ELF-1 (cell line): ENCODE data around the gene MEN1.

ENCODE experiments used
- DNase-seq: peaks from one replicate; pipeline ENCODE4 v3.0.0-alpha.2; 2016; ENCODE audit warnings: low read depth, low spot score

MEN1 gene

DNA sequence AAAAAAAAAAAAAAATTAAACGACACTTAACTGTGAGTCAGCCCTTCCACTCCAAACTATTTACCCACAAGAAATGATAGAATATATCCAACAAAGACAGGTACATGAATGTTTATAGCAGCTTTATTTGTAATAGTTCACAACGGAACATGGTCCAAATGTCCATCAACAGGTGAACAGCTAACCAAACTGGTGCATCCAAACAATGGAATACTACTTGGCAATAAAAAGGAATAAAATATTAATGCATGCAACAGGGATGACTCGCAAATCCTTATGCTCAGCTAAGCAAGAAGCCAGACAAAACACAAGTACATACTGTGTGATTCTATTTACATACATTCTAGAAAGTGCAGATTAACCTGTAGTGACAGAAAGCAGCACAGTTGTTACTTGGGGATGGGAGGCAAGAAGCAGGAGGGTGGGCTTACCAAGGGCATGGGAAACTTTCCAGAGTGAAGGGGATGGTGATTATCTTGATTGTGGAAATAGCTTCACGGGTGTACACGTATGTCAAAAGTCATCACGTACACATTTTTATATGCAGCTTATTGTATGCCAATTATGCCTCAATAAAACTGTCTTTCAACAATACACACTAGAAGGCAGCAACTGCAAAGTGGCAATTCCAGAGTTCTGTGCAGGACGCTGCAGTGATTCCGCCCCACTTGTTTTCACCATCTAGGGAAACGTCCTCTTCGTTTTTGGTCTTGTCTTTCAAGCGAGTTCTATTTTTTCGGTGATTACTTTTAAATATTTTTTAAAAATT, 25.4 kb downstream of the MEN1 start:
- no peak for DNase-seq

DNA sequence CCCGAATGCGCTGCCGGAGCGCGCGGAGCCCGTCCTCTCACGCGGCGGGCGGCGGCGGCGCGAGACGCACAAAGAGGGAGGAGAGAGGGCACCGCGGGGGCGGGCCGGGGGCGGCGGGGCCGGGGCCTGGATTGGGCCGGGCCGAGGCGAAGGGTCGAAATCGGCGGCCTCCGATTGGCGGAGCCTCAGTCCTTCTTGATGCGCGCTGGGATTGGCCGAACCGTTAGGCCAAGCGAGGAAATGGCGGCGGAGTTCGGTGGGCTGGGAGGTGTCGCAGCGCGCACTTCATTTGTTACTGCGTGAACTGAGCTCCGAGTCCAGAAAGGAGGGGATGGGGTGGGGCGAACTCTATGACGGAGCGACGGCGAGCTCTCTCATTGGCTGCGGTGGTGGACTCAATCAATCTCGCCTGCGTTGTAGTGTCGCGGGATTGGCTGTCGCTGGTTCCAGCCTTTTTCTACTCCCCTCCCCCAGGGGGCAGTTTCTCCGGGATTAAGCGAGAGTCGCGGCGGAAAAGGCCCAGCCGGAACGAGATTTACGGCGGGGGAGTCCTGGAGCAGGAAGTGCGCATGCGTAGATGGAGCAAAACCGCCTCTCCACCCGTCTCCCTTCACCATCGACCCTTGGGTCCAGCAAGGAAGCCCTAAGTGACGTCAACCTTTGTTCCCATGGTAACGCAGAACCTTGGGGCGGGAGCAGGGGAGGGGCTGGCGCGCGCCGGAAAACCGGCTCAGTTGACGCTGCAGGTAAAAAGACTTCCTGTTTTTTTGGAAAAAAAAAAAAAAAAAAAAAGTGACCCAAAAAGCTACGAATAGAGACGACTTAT, 31.7 kb downstream of the MEN1 start, which contains the start of gene SF1:
SF1 (minus strand) TSS at position 70 of the 826 bp plus-strand sequence. CDS start 150 bp downstream, outside the sequence.
- peak; percentile 100 for DNase-seq

DNA sequence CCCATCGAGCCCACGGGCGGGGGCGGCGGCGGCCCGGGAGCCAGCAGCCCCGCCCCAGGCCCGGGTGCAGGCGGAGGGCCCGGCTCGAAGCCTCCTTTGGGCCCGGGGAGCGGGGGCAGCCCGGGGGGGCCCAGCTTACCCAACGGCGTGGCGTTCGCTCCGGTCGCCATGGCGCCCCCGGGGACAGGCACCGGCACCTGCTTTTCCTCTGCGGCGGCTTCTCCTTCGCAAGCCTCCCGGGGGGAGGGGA, 32.2 kb downstream of the MEN1 start:
- DNase-seq: no peak

DNA sequence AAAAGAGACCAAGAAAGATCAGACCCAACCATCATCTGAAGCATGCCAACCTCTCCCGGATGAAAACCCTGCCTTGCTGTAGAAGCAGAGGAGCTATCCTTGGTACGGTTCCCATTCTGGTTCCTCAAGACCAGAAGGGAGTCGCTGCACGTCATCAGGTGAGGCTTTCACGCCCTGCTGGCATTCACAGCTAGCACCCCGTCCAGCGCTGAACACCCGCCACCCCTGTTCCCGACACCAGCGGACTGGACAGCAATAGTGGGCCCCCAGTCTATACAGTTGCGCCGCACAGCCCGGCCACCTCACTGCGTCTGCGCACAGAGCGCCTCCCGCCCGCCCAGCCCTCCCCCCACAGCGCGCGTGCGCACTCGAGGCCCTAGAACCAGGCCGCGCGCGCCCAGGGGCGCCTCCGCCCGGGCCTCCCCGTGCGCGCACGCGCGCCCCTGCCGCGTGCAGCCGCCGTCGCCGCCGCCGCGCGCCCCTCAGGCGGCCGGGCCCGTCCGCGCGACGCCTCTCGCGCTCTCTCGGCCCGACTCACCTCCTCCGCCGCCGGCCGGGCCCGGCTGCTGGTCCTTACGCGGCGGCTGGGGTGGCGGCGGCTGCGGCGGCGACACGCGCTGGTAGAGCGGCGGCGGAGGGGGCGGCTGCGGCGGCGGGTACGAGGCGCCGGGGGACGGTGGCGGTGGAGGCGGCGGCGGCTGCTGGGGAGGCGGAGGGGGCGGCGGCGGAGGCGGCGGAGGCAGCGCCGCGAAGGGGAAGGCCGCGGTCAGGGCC, 32.7 kb downstream of the MEN1 start:
- DNase-seq: peak; percentile 72

DNA sequence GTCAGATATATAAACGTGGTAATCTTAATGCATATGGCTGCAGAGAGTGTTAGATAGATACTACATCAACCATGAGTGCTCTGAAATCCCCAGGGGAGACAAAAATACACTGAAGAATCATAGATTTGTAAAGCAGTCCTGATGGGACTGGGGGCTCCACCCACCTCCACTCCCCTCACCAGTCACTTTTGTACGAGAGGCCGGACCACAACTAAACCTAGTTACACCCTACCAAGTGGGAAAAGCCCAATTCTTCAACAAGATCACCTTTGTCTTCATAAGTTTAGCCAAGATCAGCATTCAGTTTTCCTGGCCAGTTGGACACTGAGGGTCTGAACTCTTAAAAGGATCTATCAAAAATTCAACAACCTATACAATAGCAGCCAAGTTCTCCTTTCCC, 33.5 kb downstream of the MEN1 start:
- DNase-seq: no peak

DNA sequence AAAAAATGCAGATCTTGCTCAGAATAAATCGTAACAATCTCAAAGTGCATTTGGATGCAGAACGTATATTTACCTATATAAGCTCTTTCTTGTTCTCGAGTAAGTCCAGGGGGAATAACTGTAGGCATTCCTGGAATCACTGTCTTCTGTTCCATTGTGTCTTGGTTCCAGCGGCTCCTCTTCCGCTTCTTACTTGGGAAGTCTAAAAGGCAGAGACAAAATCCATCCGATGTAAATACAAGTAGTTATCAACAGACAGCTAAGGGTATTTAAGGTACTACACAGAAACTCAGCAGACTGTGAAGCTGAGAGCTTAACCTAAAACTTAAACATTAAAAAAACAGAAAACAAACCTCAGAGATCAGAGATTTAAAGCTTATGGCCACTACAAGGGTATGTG, 33.9 kb downstream of the MEN1 start:
- no peak for DNase-seq

DNA sequence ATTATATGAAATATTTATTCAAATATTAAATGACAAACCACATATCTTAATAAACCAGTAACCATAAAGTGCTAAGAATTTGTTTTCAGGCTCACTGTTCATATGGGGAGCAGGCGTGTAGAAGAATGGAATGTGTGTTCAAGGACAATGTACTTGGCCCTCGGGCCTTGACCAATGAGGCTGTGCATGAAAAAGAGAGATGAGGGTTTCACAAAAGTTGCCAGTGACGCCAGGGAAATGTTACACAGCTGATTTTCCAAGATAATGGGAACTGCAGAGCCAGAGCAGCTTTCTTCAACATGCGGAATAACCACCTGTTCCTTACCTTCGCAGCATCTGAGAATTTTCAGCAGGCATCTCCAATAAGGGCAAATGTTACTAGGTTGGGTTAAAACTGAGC, 36.2 kb downstream of the MEN1 start:
- DNase-seq: no peak

DNA sequence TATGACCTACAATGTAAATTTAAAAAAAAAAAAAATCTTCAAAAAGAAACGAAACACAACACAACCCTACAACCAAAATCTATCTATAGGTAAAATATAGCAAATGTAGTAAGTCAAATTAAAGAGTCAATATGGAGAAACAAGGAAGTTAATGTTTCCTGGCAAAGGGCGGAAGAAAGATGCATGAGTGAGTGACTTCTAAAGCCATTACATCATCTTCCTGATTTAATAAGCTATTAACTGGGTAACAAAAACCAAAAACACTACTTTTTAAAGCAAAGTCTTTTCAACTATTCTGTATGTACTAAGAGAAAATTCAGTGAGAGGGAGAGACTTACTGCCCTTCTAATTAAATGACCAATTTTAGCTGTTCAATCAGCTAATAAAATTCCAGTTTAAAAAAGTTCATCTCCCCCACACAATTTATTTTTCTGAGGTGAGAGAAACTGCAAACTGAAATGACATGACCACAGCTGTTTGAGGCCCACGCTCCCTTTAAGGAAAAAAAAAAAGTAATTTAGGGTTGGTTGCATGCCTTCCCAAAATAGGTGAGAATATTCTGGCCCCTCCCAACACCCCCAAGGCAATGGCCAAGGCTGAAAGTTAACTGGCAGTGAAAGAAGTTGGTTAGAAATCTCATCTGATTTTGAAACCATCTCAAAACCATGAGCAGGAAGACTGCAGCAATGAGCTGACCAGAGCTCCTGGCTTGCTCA, 37.9 kb downstream of the MEN1 start:
- DNase-seq: no peak

DNA sequence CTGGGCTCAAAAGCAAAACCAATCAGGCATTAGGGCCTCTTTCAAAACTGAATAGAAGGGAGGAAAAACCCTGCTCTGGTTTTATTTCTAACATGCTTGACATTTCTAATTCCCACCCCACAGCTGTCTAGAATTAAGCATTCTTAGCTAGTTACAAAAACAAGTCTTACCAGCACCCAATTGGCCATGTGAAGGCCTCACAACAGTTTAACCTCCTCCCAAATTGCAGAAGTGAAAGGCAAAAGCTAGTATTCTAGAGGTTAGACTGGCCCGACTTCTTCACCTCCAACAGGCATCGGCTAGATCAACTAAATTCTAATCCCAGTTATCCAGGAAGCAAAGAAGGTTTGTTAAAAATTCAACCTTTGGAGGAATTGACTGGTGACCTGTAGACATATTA, 38.5 kb downstream of the MEN1 start:
- DNase-seq: no peak

DNA sequence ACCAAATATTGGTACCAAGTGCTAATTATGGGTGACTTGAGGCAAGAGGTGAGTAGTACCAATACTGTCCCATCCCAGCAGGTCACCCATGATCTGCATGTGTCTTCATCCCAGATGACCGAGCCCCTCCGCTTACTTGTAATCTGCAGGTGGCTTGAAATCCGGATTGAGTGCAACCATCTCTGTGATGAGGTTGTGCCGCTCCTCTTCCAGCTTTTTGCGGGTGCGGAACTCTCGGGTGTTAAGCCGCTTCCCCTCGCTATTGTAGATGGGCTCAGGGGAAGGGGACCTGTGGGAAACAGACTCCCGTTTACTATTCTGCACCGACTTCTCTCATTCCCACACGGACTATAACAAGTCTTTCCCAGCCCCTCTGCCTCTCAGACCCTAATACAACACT, 40.2 kb downstream of the MEN1 start:
- no peak for DNase-seq

DNA sequence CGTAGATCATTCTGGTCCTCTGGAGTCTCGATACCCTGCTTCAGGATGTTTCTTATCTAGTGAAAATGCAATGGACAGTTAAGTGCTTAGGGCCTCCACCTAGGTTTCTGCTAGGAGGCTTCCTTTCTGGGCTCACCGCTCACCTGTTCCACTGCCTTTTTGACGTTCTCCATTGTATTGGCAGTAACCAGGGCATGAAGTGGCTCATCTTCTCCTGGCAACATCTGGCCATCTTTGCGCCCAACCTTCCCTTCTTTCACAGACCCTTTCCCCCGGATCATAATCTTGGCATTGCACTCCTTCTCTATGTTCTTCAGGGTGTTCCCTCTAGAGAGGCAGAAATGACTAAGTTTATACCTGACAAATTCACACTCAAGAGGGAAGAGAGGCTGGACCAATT, 41.1 kb downstream of the MEN1 start:
- no peak for DNase-seq

DNA sequence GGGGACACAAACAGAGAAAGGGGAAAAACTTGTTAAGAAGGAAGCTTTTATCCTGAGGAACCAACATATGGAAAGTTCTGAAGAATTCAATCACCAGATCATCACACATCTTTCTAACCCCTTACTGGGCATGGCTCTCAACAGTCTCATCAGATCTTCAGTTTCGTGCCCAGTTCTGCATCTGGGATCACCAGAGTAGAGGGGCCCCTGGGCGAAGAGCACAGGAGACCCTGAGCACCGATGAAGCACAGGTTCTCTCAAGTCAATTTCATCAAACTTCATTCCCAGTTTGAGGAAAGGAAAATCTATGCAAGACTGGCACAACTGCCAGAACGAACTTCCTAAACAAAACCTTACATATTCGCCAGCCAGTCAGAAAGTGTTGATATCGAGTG, 42.1 kb downstream of the MEN1 start:
- DNase-seq: no peak

DNA sequence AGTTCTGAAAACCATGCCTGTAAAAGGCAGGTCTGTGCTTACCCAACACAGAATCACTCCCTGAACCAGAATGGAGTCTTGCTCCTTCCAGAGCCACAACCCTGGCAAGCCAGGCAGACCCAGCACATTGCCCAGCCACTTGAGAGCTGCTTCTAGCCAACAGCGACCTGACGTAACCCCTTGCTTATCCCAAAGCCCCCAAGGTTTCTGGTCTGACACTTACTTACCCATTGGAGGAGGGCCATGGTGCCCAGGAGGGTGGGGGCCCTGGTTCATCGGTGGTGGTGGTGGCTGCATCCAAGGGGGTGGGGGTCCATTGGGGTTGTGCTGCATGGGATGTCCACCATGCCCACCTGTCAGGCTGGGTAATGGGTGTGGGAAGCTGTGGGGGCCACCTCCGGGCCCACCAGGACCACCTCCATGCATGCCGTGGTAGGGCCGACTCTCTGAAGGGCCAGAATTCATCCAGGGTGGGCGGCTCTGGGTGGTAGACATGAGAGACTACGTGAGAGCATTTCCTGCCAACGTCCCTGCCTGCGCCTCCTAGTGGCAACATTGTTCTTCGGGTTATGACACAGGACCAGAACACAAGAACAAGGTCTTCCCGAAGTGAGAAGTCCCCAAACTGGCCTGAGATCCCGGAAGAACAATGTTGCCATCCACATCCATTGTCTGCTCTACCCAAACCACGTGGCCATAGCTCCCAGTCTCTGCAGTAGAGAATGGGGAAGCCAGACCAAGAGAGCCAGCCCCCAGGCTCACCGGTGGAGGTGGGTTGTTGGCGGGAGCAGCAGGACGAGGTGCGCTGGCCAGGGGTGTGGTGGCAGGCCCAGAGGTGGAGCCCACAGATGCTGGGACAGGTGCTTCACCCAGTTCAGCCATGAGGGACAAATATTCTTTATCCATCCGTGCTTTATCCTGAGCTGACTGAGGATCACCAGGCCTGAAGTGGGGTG, 42.7 kb downstream of the MEN1 start:
- DNase-seq: peak; percentile 88

DNA sequence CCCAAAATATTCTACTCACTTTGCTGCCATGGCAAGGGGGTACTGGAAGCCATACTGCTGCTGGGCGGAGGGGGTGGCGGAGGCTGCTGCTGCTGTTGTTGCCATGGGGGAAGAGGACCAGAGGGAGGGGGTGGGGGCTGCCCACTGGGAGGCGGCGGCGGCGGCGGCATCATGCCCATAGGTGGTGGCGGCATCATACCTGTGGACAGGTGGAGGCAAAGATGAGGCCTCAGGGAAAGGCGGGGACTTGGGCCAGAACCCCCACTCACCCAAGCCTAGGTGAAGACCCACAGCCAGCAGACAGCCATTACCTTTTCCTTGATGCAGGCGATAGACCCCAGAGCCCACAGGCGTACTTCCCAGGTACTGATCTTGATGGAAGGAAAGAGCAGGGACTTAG, 43.5 kb downstream of the MEN1 start:
- DNase-seq: no peak

DNA sequence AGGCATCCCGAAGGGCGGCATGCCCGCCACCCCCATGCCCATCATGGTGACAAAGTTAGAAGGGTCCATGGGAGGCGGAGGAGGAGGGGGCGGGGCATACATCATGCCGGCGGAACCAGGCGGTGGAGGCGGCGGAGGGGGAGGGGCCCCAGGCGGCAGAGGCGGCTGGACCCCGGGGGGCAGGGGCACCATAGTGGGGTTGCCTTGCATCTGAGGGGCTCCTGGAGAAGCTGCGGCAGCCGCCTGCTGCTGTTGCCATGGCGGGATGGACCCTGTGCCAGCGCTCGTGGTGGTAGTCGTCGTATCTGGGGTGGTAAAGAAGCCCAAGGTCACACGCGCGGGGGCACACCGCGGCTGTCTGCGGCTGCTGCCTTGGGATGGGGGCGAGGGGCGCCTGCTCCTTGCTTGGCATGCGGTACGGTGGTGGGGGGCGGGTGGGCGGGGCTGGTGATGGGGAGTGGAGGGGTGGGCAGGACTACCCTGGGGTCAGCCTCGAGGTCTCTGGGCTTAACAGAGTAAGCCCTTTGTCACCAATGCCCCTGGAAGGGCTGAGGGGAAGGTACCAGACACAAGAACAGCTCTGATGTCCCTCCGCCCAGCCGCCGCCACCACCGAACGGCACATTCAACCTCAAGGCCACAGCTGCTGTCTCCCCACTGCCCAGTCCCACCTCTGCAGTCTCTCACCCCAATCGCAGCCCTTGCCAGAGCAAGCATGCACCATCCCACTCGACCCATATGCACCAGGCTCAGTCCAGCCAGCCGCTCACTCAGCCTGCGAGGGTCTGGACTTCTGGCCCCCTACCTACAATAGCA, 44.3 kb downstream of the MEN1 start:
- DNase-seq: no peak

DNA sequence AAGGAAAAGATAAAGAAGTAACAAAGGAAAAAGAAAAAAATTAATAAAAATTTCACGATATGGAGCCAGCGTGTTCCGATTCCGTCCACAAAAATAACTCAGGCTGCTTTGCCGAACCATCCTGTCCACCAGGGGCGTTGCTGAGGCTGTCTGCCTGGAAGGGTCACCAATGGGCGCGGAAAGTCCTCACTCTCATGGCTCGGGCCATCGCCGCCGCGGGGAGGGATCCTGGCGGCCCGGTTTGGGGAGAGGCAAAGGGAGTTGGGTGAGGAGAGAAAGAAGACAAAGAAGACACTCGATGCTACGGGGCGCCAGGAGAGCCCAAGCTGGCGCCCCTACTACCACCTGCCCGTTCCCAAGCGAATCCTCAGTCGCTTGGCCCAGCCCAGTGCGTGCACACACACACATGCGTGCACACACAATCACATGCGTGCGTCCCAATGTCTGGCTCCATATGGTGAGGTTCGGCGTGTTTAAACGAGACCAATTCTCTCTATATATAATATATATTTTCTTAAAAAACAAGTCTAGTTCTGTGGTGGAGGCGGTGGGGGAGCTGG, 45.0 kb downstream of the MEN1 start:
- peak; percentile 53 for DNase-seq

DNA sequence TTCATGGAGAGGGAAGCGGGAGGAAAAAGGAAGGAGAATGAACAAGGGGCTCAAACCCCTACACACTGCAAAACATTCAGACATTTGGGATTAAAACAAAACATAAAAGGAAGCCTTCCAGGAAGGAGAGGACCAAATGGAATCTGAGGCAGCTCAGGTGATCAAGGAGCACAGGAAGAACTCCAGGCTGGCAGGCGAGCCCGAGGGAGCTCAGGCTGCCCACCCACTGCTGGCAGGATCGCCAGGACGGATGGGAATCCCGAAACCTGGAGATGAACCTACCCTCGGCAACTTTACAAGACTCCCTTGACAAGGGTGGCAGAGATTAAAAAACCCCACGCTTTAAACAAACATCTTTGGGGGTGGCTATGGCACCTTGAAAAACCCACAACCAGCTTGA, 45.6 kb downstream of the MEN1 start:
- DNase-seq: no peak

DNA sequence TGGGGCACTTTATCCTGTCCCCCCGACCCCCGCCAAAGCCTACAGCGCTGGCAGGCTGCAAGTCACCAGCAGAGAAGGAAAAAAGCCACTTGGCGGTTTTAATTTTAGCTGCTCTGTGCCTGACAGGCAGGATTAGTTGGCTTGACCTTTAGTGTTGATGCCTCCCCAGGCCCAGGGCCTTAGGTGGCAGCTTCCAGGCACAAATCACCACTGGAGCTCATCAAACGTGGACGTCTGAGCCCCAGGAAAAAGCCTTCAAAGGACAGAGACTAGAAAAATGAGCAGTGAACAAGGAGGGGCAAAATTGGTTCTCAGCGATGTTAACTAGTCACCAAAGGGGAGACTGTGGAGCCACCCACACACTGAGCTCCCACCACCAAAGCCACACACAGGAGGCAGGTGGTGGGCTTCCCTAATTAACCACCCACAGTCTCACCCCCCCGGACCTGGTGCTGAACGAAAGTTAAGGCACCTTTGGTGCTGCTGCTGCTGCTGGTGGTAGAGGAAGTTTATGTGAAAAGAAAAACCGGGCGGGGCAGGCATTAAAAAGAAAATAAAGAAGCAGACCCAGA, 46.2 kb downstream of the MEN1 start:
- peak; percentile 48 for DNase-seq

DNA sequence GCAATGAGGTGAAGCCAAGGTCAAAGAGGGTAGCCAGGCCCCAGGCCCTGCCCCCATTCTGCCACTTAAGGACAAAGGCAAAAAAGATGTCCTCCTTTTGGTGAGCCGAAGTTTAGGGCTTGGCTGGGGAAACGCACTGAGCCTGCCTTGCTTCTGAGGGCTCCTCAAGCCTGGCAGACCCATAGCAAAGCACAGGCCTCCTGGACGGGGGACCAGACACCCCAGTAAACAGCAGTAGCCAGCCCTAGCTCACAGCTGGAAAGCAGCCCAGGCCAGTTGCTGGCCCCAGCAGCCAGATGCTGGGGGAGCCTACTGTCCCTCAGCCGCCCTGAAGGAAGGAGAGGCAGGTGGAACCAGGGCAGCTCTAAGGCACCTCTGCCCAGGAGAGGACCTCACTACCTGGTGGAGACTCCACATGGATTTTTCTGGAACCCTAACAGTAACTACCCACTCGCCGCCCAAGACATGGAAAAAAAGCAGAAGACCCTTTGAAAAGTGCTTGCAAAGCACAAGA, 46.8 kb downstream of the MEN1 start:
- no peak for DNase-seq
